ENCODE results near the gene GJB2. TPM values are rescaled to one million over a fixed set of nuclear protein-coding genes. Genes with fewer than 3 reads are reported as not detected.

GJB2 gene
- total RNA-seq, 1 experiment from 2014 or later, result 53.0 TPM

GRCh38 chr13:20190076-20190475, 2.7 kb downstream of the GJB2 start:
- Histone ChIP-seq H3K36me3 (ENCODE audit: low read depth, low read length) (peaks cover 17% of the 10 kb centered on the region; the same call in 1 of the 2 replicates), H3K9me2 (replicated peaks; ENCODE audit: low read length) (no peaks in the 10 kb centered on the region), H2AFZ (ENCODE audit: low read length) (no peak overlapping the region), H4K20me1 (ENCODE audit: low read length) (no peaks in the 10 kb centered on the region), H3K79me2 (ENCODE audit: low read length) (peaks cover 39% of the 10 kb centered on the region), H3K4me1 (ENCODE audit: insufficient read depth, low read length) (peaks cover 27% of the 10 kb centered on the region), H3F3A (ENCODE audit: low read length, unreplicated experiment) (no peaks in the 10 kb centered on the region), H3K9me3 (ENCODE audit: low read length) (no peaks in the 10 kb centered on the region), H3K4me2 (ENCODE audit: low read length) (peak overlapping the region; percentile 87), H3K27me3 (ENCODE audit: low read length) (no peaks in the 10 kb centered on the region), H3K27ac (ENCODE audit: low read length) (peak overlapping the region; percentile 86), H3K4me3 (ENCODE audit: low read length) (peak overlapping the region; percentile 19; the same call in 1 of the 2 replicates), H3K9ac (ENCODE audit: low read length) (peak overlapping the region; percentile 35; the same call in 1 of the 2 replicates)
- ATAC-seq (no peak), DNase-seq (no peak)
- intact Hi-C loops (cut with micrococcal nuclease), result loop anchor here (1.0 to 5.0 kb wide), 6 partner anchors 15 to 582 kb away; partner anchors contain the start of genes EEF1AKMT1 and IFT88
- ChIA-PET CTCF (no interaction called here), POLR2A (ENCODE audit: unreplicated experiment) (no interaction called here)
- BruUV-seq (replicated peaks), result no TSS peak
- TF ChIP-seq CTCF (conservative IDR thresholded peaks at IDR 0.05; ENCODE audit: low read depth, low read length) (no peak), EZH2 (IDR thresholded peaks at IDR 0.05; ENCODE audit: low read length, unreplicated experiment) (no peak), EZH2phosphoT487 (IDR thresholded peaks at IDR 0.05; ENCODE audit: borderline replicate concordance, low read length) (no peak)

GRCh38 chr13:20188667-20189553, 3.8 kb downstream of the GJB2 start:
- ATAC-seq (no peak), DNase-seq (no peak)
- Histone ChIP-seq H3K27me3 (ENCODE audit: low read length) (no peaks in the 10 kb centered on the region), H3K79me2 (ENCODE audit: low read length) (peaks cover 39% of the 10 kb centered on the region), H3K9ac (ENCODE audit: low read length) (no peak overlapping the region), H3K9me2 (replicated peaks; ENCODE audit: low read length) (no peaks in the 10 kb centered on the region), H3K4me2 (ENCODE audit: low read length) (no peak overlapping the region), H3K9me3 (ENCODE audit: low read length) (no peaks in the 10 kb centered on the region), H3K4me3 (ENCODE audit: low read length) (no peak overlapping the region), H3K36me3 (ENCODE audit: low read depth, low read length) (peaks cover 17% of the 10 kb centered on the region; the same call in 1 of the 2 replicates), H4K20me1 (ENCODE audit: low read length) (no peaks in the 10 kb centered on the region), H3K27ac (ENCODE audit: low read length) (no peak overlapping the region), H2AFZ (ENCODE audit: low read length) (no peak overlapping the region), H3F3A (ENCODE audit: low read length, unreplicated experiment) (no peaks in the 10 kb centered on the region), H3K4me1 (ENCODE audit: insufficient read depth, low read length) (peaks cover 27% of the 10 kb centered on the region)
- BruUV-seq (replicated peaks), result no TSS peak
- POLR2A ChIA-PET (ENCODE audit: unreplicated experiment), result no interaction called here
- intact Hi-C loops (cut with micrococcal nuclease), result loop anchor here (10.0 kb wide), 1 partner anchor 736 kb away; no protein-coding TSS in a partner anchor
- CTCF ChIA-PET, result no interaction called here
- no peak for TF ChIP-seq EZH2 (IDR thresholded peaks at IDR 0.05; ENCODE audit: low read length, unreplicated experiment)
- TF ChIP-seq CTCF (conservative IDR thresholded peaks at IDR 0.05; ENCODE audit: low read depth, low read length), result peak; percentile 31; the same call in 1 of the 2 replicates
- no peak for TF ChIP-seq EZH2phosphoT487 (IDR thresholded peaks at IDR 0.05; ENCODE audit: borderline replicate concordance, low read length)

GRCh38 chr13:20186771-20187170, 6.0 kb downstream of the GJB2 start:
- no peaks in the 10 kb centered on the region for H3K9me2 ChIP-seq (replicated peaks; ENCODE audit: low read length)
- POLR2A ChIA-PET (ENCODE audit: unreplicated experiment), result no interaction called here
- no peak for ATAC-seq
- CTCF ChIA-PET, result no interaction called here
- BruUV-seq (replicated peaks), result no TSS peak
- no peak overlapping the region for H2AFZ ChIP-seq (ENCODE audit: low read length)
- H3K4me3 ChIP-seq (ENCODE audit: low read length), result no peak overlapping the region
- H3K27ac ChIP-seq (ENCODE audit: low read length), result no peak overlapping the region
- no peak overlapping the region for H3K4me2 ChIP-seq (ENCODE audit: low read length)
- intact Hi-C loops (cut with micrococcal nuclease), result loop anchor here (10.0 kb wide), 1 partner anchor 738 kb away; no protein-coding TSS in a partner anchor
- TF ChIP-seq EZH2 (IDR thresholded peaks at IDR 0.05; ENCODE audit: low read length, unreplicated experiment), result no peak
- no peak for TF ChIP-seq CTCF (conservative IDR thresholded peaks at IDR 0.05; ENCODE audit: low read depth, low read length)
- TF ChIP-seq EZH2phosphoT487 (IDR thresholded peaks at IDR 0.05; ENCODE audit: borderline replicate concordance, low read length), result no peak
- H3K36me3 ChIP-seq (ENCODE audit: low read depth, low read length), result peaks cover 17% of the 10 kb centered on the region; the same call in 1 of the 2 replicates
- no peaks in the 10 kb centered on the region for H4K20me1 ChIP-seq (ENCODE audit: low read length)
- DNase-seq, result no peak
- no peaks in the 10 kb centered on the region for H3F3A ChIP-seq (ENCODE audit: low read length, unreplicated experiment)
- H3K79me2 ChIP-seq (ENCODE audit: low read length), result peaks cover 32% of the 10 kb centered on the region
- H3K9ac ChIP-seq (ENCODE audit: low read length), result no peak overlapping the region
- H3K4me1 ChIP-seq (ENCODE audit: insufficient read depth, low read length), result peaks cover 24% of the 10 kb centered on the region
- no peaks in the 10 kb centered on the region for H3K9me3 ChIP-seq (ENCODE audit: low read length)
- no peaks in the 10 kb centered on the region for H3K27me3 ChIP-seq (ENCODE audit: low read length)

Measured in PC-3 (cell line).